ENCODE results near the gene GGTLC1. TPM values are rescaled to one million over a fixed set of nuclear protein-coding genes. Genes with fewer than 3 reads are reported as not detected.

The GGTLC1 gene
- total and polyA plus RNA-seq, 8 donors = not detected

DNA sequence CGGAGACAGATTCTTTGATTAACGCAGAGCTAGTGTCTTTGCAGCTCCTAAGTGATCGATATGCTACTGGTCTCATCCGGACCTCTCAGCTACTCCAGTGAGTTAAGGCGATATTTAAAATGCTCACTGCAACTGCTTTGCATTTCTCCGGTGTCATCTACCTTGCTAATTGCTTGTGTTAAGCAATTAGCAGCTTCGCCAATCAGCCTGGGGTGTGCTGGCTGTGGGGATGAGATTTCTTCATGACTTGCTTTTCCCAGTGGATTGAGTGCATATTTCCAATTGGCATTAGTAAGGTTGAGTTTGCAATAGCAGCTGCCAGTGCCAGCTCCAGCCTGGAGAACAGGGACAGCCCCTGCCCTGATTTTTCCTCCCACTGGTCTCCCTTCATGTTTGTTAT lies 18.0 kb upstream of the GGTLC1 start:
- Histone ChIP-seq H3K36me3 (no peaks in the 10 kb centered on the region), H3K27ac (no peak overlapping the region), H3K9me3 (no peaks in the 10 kb centered on the region), H3K4me3 (no peak overlapping the region), H3K27me3 (peaks cover 0 to 20% (median 0%) of the 10 kb centered on the region in 3 donors), H3K4me1 (no peaks in the 10 kb centered on the region)
- WGBS, 5 donors = 73 to 84% (median 81%) methylated on average over 7 of the region's 7 CpGs
- intact Hi-C loops (cut with DNase I; ENCODE audit: low total_unique reads) = no loop called here
- DNase-seq = no peak
- TF ChIP-seq, protein P1, sequence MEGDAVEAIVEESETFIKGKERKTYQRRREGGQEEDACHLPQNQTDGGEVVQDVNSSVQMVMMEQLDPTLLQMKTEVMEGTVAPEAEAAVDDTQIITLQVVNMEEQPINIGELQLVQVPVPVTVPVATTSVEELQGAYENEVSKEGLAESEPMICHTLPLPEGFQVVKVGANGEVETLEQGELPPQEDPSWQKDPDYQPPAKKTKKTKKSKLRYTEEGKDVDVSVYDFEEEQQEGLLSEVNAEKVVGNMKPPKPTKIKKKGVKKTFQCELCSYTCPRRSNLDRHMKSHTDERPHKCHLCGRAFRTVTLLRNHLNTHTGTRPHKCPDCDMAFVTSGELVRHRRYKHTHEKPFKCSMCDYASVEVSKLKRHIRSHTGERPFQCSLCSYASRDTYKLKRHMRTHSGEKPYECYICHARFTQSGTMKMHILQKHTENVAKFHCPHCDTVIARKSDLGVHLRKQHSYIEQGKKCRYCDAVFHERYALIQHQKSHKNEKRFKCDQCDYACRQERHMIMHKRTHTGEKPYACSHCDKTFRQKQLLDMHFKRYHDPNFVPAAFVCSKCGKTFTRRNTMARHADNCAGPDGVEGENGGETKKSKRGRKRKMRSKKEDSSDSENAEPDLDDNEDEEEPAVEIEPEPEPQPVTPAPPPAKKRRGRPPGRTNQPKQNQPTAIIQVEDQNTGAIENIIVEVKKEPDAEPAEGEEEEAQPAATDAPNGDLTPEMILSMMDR (IDR thresholded peaks at IDR 0.05) = no peak
- TF ChIP-seq POLR2A (IDR thresholded peaks at IDR 0.05) (no peak), EP300 (IDR thresholded peaks at IDR 0.05) (no peak), POLR2AphosphoS5 (IDR thresholded peaks at IDR 0.05) (no peak)

DNA sequence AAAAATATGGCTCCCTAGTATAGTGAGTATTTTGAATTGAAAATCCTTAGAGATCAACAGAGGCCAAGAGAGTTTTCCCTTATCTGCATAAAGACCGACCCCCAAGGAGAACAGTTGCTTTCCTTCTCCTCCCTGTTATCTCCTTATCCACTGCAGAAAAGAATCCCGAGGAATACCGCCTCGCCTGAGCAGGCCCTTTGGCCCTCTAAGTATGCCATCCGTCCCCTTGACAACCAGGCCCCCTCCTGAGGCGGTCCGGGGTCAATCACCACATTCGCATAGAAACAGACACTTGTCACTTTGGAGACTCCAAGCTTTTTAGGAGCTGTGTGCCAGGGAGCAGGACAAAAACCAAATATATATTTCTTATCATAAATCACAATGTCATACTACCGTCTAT lies 15.9 kb upstream of the GGTLC1 start:
- Histone ChIP-seq H3K4me1 (no peaks in the 10 kb centered on the region), H3K4me3 (no peak overlapping the region), H3K27ac (no peak overlapping the region), H3K27me3 (peaks cover 0 to 20% (median 0%) of the 10 kb centered on the region in 3 donors), H3K36me3 (no peaks in the 10 kb centered on the region), H3K9me3 (no peaks in the 10 kb centered on the region)
- no peak for DNase-seq
- intact Hi-C loops (cut with DNase I; ENCODE audit: low total_unique reads) = no loop called here
- 34 to 52% (median 47%) methylated on average over 9 of the region's 9 CpGs for WGBS, 5 donors
- TF ChIP-seq POLR2A (IDR thresholded peaks at IDR 0.05) (no peak), POLR2AphosphoS5 (IDR thresholded peaks at IDR 0.05) (no peak), EP300 (IDR thresholded peaks at IDR 0.05) (no peak)
- TF ChIP-seq, protein P1 (IDR thresholded peaks at IDR 0.05) = no peak

DNA sequence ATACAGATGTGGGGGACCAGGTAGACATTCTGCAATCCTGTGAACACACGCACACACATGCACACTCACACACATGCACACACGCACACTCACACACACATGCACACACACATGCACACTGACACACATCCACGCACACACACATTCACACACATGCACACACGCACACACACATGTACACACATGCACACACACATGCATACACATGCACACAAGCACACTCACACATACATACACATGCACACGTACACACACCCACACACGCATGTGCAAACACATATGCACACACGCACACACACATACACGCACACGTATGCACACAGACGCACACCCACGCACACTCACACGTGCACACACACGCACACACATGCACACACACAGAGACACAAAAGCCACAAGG lies 14.3 kb upstream of the GGTLC1 start:
- H3K27me3 ChIP-seq = peaks cover 0 to 13% (median 0%) of the 10 kb centered on the region in 3 donors
- H3K27ac ChIP-seq = no peak overlapping the region
- DNase-seq = no peak
- no peaks in the 10 kb centered on the region for H3K4me1 ChIP-seq
- TF ChIP-seq EP300 (IDR thresholded peaks at IDR 0.05) (no peak), POLR2A (IDR thresholded peaks at IDR 0.05) (no peak), POLR2AphosphoS5 (IDR thresholded peaks at IDR 0.05) (no peak)
- TF ChIP-seq, protein P1 (IDR thresholded peaks at IDR 0.05) = no peak
- H3K4me3 ChIP-seq = no peak overlapping the region
- intact Hi-C loops (cut with DNase I; ENCODE audit: low total_unique reads) = no loop called here
- no peaks in the 10 kb centered on the region for H3K9me3 ChIP-seq
- H3K36me3 ChIP-seq = no peaks in the 10 kb centered on the region
- 93 to 97% (median 95%) methylated on average over 13 of the region's 13 CpGs for WGBS, 5 donors

DNA sequence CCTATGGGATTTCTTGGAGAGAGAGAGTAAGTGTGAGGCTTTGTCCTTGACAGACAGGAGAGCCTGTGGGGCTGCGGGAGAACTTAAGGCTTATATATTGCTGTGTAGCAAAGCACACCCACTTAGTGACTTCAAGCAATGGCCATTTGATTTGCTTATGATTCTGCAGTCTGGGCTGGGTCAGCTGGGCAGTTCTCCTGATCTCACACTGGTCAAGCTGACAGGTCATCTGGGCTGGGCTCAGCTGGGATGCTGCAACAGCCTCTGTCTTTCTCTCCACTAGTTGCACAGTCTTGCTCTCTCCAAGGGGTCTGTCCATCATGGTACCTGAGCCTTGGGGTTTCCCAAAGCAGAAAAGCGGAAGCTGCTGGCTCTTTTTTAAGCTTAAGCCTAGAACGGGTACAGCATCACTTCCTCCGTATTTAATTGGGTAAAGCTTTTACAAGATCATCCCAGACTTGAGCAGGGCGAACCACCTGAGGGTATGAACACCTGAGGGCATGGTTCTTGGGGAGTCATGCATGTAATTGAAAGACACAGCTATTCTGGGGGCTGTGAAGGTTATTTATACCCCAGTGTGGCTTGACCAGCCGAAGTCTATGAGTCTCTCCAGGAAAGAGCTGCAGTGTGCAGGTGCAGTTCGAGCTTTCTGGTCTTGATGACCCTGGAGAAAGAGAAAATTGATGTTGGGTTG lies 13.3 kb upstream of the GGTLC1 start:
- peaks cover 0 to 13% (median 0%) of the 10 kb centered on the region in 3 donors for H3K27me3 ChIP-seq
- intact Hi-C loops (cut with DNase I; ENCODE audit: low total_unique reads) = no loop called here
- TF ChIP-seq POLR2A (IDR thresholded peaks at IDR 0.05) (no peak), EP300 (IDR thresholded peaks at IDR 0.05) (no peak), POLR2AphosphoS5 (IDR thresholded peaks at IDR 0.05) (no peak)
- TF ChIP-seq, protein P1 (IDR thresholded peaks at IDR 0.05) = no peak
- H3K4me1 ChIP-seq = no peaks in the 10 kb centered on the region
- 73 to 80% (median 78%) methylated on average over 7 of the region's 7 CpGs for WGBS, 5 donors
- H3K36me3 ChIP-seq = no peaks in the 10 kb centered on the region
- H3K9me3 ChIP-seq = no peaks in the 10 kb centered on the region
- H3K4me3 ChIP-seq = no peak overlapping the region
- no peak overlapping the region for H3K27ac ChIP-seq
- DNase-seq = no peak
